ENCODE data around the gene PDPN.

DNA sequence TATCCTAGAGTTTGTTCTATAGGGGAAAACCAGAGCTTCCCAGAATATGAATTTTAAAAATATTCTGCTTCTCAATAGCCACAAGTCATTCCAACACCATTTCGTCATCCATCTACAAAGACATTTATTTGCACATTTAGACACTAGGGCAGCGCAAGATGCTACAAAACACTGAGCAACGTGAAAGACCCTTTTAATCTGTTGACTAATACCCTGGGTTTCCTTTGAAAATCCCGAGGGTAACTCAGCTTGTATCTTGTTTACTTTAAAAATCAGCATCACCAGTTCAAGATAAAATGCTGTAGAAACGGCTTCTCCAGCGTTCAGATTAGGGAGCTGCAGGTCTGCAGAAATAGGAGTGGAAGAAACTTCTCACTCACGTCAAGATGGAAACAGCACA is 13.5 kb downstream of the PDPN start:
- TF ChIP-seq SIN3A (IDR thresholded peaks at IDR 0.05; ENCODE audit: borderline replicate concordance, insufficient read depth, low read length) (no peak), TAF1 (IDR thresholded peaks at IDR 0.05; ENCODE audit: borderline replicate concordance, insufficient read depth, low read length) (no peak), POLR2AphosphoS5 (IDR thresholded peaks at IDR 0.05; ENCODE audit: low read depth, low read length) (no peak), FOXP2 (optimal IDR thresholded peaks at IDR 0.05; ENCODE audit: borderline replicate concordance, extremely low read depth, extremely low read length, insufficient read depth) (no peak)
- TF ChIP-seq, protein P1, sequence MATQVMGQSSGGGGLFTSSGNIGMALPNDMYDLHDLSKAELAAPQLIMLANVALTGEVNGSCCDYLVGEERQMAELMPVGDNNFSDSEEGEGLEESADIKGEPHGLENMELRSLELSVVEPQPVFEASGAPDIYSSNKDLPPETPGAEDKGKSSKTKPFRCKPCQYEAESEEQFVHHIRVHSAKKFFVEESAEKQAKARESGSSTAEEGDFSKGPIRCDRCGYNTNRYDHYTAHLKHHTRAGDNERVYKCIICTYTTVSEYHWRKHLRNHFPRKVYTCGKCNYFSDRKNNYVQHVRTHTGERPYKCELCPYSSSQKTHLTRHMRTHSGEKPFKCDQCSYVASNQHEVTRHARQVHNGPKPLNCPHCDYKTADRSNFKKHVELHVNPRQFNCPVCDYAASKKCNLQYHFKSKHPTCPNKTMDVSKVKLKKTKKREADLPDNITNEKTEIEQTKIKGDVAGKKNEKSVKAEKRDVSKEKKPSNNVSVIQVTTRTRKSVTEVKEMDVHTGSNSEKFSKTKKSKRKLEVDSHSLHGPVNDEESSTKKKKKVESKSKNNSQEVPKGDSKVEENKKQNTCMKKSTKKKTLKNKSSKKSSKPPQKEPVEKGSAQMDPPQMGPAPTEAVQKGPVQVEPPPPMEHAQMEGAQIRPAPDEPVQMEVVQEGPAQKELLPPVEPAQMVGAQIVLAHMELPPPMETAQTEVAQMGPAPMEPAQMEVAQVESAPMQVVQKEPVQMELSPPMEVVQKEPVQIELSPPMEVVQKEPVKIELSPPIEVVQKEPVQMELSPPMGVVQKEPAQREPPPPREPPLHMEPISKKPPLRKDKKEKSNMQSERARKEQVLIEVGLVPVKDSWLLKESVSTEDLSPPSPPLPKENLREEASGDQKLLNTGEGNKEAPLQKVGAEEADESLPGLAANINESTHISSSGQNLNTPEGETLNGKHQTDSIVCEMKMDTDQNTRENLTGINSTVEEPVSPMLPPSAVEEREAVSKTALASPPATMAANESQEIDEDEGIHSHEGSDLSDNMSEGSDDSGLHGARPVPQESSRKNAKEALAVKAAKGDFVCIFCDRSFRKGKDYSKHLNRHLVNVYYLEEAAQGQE (IDR thresholded peaks at IDR 0.05; ENCODE audit: insufficient read depth in 1 of 2, low read depth in 2 of 2, low read length in 2 of 2) = no peak
